ENCODE data around the gene ME2.

The ME2 gene

DNA sequence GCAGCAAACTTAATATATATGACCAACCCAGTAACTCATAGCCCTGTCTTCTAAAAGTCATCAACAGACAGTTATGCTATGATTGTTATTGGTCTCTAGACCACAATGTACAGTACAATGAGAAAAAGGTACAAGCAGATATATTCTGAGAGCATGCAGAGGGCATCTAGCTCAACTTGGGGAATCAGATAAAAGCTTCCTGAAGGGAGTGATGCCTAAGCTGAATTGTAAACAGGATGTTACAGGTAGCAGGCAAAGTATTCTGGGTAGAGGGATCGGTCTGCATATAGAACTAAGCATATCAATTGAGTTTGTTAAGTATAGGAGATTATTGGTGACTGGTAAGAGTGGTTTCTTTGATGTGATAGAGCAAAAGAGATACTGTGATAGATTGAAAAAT, 30.3 kb downstream of the ME2 start:
- no peak for DNase-seq (ENCODE audit: low spot score)
- POLR2A ChIA-PET (ENCODE audit: low non-redundant PET), result no interaction called here
- CTCF ChIA-PET, result no interaction called here
- TF ChIP-seq, protein P1, sequence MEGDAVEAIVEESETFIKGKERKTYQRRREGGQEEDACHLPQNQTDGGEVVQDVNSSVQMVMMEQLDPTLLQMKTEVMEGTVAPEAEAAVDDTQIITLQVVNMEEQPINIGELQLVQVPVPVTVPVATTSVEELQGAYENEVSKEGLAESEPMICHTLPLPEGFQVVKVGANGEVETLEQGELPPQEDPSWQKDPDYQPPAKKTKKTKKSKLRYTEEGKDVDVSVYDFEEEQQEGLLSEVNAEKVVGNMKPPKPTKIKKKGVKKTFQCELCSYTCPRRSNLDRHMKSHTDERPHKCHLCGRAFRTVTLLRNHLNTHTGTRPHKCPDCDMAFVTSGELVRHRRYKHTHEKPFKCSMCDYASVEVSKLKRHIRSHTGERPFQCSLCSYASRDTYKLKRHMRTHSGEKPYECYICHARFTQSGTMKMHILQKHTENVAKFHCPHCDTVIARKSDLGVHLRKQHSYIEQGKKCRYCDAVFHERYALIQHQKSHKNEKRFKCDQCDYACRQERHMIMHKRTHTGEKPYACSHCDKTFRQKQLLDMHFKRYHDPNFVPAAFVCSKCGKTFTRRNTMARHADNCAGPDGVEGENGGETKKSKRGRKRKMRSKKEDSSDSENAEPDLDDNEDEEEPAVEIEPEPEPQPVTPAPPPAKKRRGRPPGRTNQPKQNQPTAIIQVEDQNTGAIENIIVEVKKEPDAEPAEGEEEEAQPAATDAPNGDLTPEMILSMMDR (conservative IDR thresholded peaks at IDR 0.05; ENCODE audit: low read depth), result no peak
- H3K27ac ChIP-seq, result no peak overlapping the region

DNA sequence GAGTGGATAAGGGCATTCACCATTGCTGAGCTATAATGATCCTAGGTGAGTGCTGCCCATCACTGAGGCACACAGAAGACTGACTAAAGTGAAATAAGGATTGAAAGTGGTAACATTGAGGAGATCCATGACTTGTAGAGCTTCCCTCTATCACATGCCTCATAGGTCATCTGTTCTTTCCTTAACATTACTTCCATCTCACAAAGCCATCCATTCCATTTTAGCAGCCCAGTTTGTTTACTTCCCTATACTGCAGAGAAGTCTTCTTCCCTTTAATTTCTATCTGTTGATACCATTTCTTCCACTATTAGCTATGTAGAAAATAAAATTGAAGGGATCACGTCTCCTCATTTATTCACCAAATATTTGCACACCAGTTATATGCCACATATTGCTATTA, 32.1 kb downstream of the ME2 start:
- POLR2A ChIA-PET (ENCODE audit: low non-redundant PET), result no interaction called here
- TF ChIP-seq, protein P1 (conservative IDR thresholded peaks at IDR 0.05; ENCODE audit: low read depth), result no peak
- H3K27ac ChIP-seq, result no peak overlapping the region

DNA sequence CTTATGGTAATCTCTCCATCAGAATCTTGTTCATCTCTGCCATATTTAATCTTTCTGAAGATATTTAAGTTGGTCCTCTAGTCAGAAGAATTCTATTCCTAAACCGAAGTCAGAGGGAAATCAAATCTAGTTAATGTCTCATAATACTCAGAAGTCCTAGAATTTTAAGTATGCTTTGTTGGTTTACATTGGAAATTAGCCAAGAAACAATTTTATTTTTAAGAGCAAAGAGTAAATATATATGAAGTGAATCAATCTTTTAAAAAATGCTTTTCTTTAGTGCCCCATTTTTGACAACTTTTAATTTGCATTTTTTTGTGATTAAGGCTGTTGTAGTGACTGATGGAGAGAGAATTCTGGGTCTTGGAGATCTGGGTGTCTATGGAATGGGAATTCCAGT, 38.1 kb downstream of the ME2 start:
- no peak overlapping the region for H3K27ac ChIP-seq
- ChIA-PET POLR2A (ENCODE audit: low non-redundant PET) (no interaction called here), CTCF (no interaction called here)
- TF ChIP-seq, protein P1 (conservative IDR thresholded peaks at IDR 0.05; ENCODE audit: low read depth), result no peak
- DNase-seq (ENCODE audit: low spot score), result no peak

More for the DNA sequence above, 32.1 kb downstream of the ME2 start:
- DNase-seq (ENCODE audit: low spot score), result no peak
- CTCF ChIA-PET, result no interaction called here

DNA sequence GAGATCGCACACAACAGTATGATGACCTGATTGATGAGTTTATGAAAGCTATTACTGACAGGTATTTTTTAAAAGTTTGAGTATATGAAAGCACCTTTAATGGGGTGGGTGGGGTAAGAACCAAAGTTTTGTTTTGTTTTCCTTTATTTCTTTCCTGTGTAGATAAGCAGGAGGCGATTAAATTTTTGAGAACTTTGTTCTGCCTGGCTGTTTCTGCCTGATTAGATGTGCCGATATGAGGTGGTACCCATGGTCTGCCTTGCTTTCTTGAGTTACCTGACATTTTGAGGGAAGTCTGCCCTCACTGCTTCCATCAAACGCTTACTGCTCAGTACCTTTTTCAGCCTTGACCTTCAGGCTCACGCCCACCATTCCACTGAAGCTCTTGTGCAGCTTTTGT, 39.2 kb downstream of the ME2 start:
- DNase-seq (ENCODE audit: low spot score), result no peak
- CTCF ChIA-PET, result no interaction called here
- H3K27ac ChIP-seq, result no peak overlapping the region
- POLR2A ChIA-PET (ENCODE audit: low non-redundant PET), result no interaction called here
- TF ChIP-seq, protein P1 (conservative IDR thresholded peaks at IDR 0.05; ENCODE audit: low read depth), result no peak

DNA sequence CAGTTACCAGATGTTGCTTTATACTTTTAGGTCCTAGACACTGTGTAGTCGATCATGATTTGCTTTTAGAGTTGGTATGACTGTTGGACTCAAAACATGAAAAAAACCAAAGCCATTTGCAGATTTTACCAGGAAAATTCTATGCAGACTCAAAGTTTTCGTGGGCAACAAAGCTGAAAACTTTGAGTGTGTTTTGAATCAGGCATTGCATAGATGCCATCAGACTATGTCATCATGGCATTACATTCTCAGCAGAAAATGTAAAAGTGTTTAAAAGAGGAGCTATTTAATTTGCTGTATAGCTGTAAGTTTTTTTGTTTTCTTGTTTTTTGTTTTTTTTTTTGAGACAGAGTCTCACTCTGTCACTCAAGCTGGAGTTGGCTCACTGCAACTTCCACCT, 45.5 kb downstream of the ME2 start:
- no peak overlapping the region for H3K27ac ChIP-seq
- no peak for DNase-seq (ENCODE audit: low spot score)
- ChIA-PET CTCF (no interaction called here), POLR2A (ENCODE audit: low non-redundant PET) (interaction anchor here (0.6 kb wide), 1 partner anchor 18 kb away, joined by 4 read pairs; no protein-coding TSS in a partner anchor)
- TF ChIP-seq, protein P1 (conservative IDR thresholded peaks at IDR 0.05; ENCODE audit: low read depth), result no peak

DNA sequence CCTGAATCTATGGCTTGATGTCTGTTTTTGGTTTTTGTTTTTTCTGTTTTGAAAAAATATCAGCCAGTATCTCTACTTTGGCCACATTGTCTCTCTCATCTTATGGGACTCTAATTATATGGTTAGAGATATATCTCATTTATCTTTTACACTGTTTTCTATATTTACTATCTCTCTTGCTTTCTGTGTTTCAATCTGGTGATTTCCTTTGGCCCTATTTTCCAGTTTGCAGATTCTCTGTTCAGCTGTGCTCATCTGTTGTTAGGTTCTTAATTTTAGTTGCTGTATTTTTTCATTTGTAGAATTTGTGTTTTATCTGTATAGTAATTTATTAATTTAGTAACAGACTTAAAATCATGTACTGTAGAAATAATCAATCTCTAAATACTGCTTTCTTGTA, 47.6 kb downstream of the ME2 start:
- no peak for DNase-seq (ENCODE audit: low spot score)
- H3K27ac ChIP-seq, result no peak overlapping the region
- TF ChIP-seq, protein P1 (conservative IDR thresholded peaks at IDR 0.05; ENCODE audit: low read depth), result no peak
- ChIA-PET CTCF (no interaction called here), POLR2A (ENCODE audit: low non-redundant PET) (no interaction called here)

DNA sequence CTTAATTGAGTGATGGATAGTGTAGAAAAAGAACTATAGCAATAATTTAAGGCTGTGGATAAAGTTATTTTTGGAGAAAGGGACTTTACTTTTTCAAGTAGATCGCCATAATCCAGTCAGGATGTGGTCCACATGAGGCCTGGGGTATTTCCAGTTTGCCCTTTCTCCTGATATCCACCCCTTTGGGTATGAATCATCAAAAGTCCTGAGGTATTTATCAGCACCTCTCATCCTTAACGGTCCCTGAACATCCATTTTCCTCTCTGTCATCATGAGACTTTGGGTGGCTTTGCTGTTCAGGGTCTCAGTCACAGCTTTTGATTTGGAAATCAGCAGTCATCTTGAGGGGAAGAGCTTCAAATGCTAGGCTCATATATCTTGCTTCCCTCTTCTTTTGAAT, 49.6 kb downstream of the ME2 start:
- DNase-seq (ENCODE audit: low spot score), result no peak
- no peak overlapping the region for H3K27ac ChIP-seq
- CTCF ChIA-PET, result no interaction called here

More for the DNA sequence above, 49.6 kb downstream of the ME2 start:
- POLR2A ChIA-PET (ENCODE audit: low non-redundant PET), result no interaction called here
- TF ChIP-seq, protein P1 (conservative IDR thresholded peaks at IDR 0.05; ENCODE audit: low read depth), result no peak
